H1 (cell line): Measurements from ENCODE around the gene TUBE1. TPM values are rescaled to one million over a fixed set of nuclear protein-coding genes. Genes with fewer than 3 reads are reported as not detected.

Source experiments
- CTCF ChIA-PET: fragments of 300-600 bp; sonication (Branson Sonifier 250); formaldehyde crosslinking; loops from one replicate; lab custom pipeline; 2021; ENCODE audit not compliant: partially characterized antibody; lab: Charles Lee
- POLR2A ChIA-PET: fragments of 300-600 bp; sonication (Branson Sonifier 250); formaldehyde crosslinking; loops from one replicate; lab custom pipeline; 2021; ENCODE audit warnings: inconsistent platforms; ENCODE audit not compliant: partially characterized antibody; lab: Charles Lee
- DNase-seq, 2 experiments: peaks; one replicate each; pipeline versions ENCODE4 v3.0.0 to v3.0.0-alpha.2; 2010 to 2022; ENCODE audit warnings: low spot score in 2 of 2, low read depth in 1 of 2, mixed read lengths in 1 of 2
- FAIRE-seq: peaks from 2 replicates; lab custom pipeline; 2011; peaks lifted over from hg19 to GRCh38; lab: Jason Lieb, UNC
- H2AFZ ChIP-seq: 2 replicates; pipeline ENCODE4 v1.8.1; 2012; ENCODE audit warnings: low read length, inconsistent platforms
- H2AK5ac ChIP-seq: 2 replicates; pipeline ENCODE4 v1.6.1; 2013; ENCODE audit warnings: low read depth, low read length
- H2BK120ac ChIP-seq: replicated peaks from 2 replicates; pipeline ENCODE3; 2013; ENCODE audit warnings: low read depth, low read length, inconsistent platforms
- H2BK12ac ChIP-seq: 2 replicates; pipeline ENCODE4 v1.6.1; 2013; ENCODE audit warnings: low read depth, low read length
- H2BK15ac ChIP-seq: 2 replicates; pipeline ENCODE4 v1.6.1; 2013; ENCODE audit warnings: low read length
- H2BK20ac ChIP-seq: 2 replicates; pipeline ENCODE4 v1.6.1; 2013; ENCODE audit warnings: low read length
- H2BK5ac ChIP-seq: 2 replicates; pipeline ENCODE4 v1.6.1; 2013; ENCODE audit warnings: low read depth, low read length
- H3K14ac ChIP-seq: 2 replicates; pipeline ENCODE4 v1.6.1; 2013; ENCODE audit warnings: inconsistent platforms; ENCODE audit not compliant: insufficient read length
- H3K18ac ChIP-seq: 2 replicates; pipeline ENCODE4 v1.6.1; 2013; ENCODE audit warnings: low read length; ENCODE audit errors: extremely low read depth
- H3K23ac ChIP-seq: 2 replicates; pipeline ENCODE4 v1.6.1; 2013; ENCODE audit warnings: inconsistent platforms; ENCODE audit not compliant: insufficient read length
- H3K23me2 ChIP-seq: 2 replicates; pipeline ENCODE4 v1.6.1; 2013; ENCODE audit warnings: low read depth, low read length
- H3K27ac ChIP-seq: 2 replicates; pipeline ENCODE4 v1.6.1; 2011; ENCODE audit warnings: low read depth, low read length, inconsistent platforms
- H3K27me3 ChIP-seq, 4 experiments: replicated peaks in 1 of 4; 1 replicate in 1 of 4; 2 replicates in 3 of 4; pipeline versions ENCODE4 v1.6.1 to v1.8.1; 2011 to 2013; ENCODE audit warnings: low read length in 3 of 4, mild to moderate bottlenecking in 3 of 4, inconsistent platforms in 2 of 4, mixed read lengths in 2 of 4, moderate library complexity in 1 of 4; ENCODE audit not compliant: control insufficient read depth in 3 of 4, insufficient read depth in 3 of 4; ENCODE audit errors: extremely low read depth in 1 of 4
- H3K36me3 ChIP-seq, 4 experiments: 2 replicates each; pipeline versions ENCODE4 v1.6.1 to v1.8.1; 2011 to 2013; ENCODE audit warnings: mild to moderate bottlenecking in 4 of 4, low read length in 3 of 4, moderate library complexity in 2 of 4, control low read depth in 1 of 4, inconsistent platforms in 1 of 4; ENCODE audit not compliant: insufficient read depth in 4 of 4, control insufficient read depth in 2 of 4
- H3K4ac ChIP-seq: replicated peaks from 2 replicates; pipeline ENCODE3; 2013; ENCODE audit warnings: low read length, low read depth, mixed read lengths, inconsistent platforms; ENCODE audit not compliant: insufficient read length
- H3K4me1 ChIP-seq, 4 experiments: replicated peaks in 1 of 4; 1 replicate in 1 of 4; 2 replicates in 3 of 4; pipeline versions ENCODE4 v1.6.1 to v1.8.1; 2011 to 2013; ENCODE audit warnings: low read length in 3 of 4, inconsistent platforms in 2 of 4, mixed read lengths in 1 of 4; ENCODE audit not compliant: insufficient read depth in 4 of 4, control insufficient read depth in 3 of 4
- H3K4me2 ChIP-seq, 2 experiments: 2 replicates each; pipeline versions ENCODE4 v1.6.1 to v1.8.1; 2011 to 2013; ENCODE audit warnings: low read depth in 2 of 2, low read length in 2 of 2, control low read depth in 1 of 2, inconsistent platforms in 1 of 2, mild to moderate bottlenecking in 1 of 2; ENCODE audit not compliant: insufficient read depth in 1 of 2
- H3K4me3 ChIP-seq, 4 experiments: fragments of 200-600, 300-600 bp in 1 of 4; sonication (generic), shearing (Covaris generic), sonication (Bioruptor Twin) in 1 of 4; 2 replicates each; pipeline versions ENCODE4 v1.5.1 to v1.8.1; 2011 to 2016; ENCODE audit warnings: low read length in 4 of 4, low read depth in 3 of 4, control low read depth in 2 of 4, inconsistent platforms in 2 of 4, mild to moderate bottlenecking in 2 of 4, mixed read lengths in 1 of 4, moderate library complexity in 1 of 4; ENCODE audit not compliant: insufficient read depth in 2 of 4; ENCODE audit errors: extremely low read depth in 1 of 4
- H3K56ac ChIP-seq: replicated peaks from 2 replicates; pipeline ENCODE3; 2013; ENCODE audit warnings: low read depth, mild to moderate bottlenecking, mixed read lengths, low read length, inconsistent platforms; ENCODE audit not compliant: insufficient read length
- H3K79me1 ChIP-seq: 2 replicates; pipeline ENCODE4 v1.6.1; 2013; ENCODE audit warnings: low read depth, low read length, control low read depth
- H3K79me2 ChIP-seq, 2 experiments: 2 replicates each; pipeline versions ENCODE4 v1.6.1 to v1.8.1; 2012 to 2013; ENCODE audit warnings: low read length in 2 of 2, mild to moderate bottlenecking in 2 of 2, inconsistent platforms in 1 of 2; ENCODE audit not compliant: insufficient read depth in 2 of 2, control insufficient read depth in 1 of 2
- H3K9ac ChIP-seq, 4 experiments: replicated peaks in 1 of 4; 1 replicate in 1 of 4; 2 replicates in 3 of 4; pipeline versions ENCODE4 v1.6.1 to v1.8.1; 2011 to 2013; ENCODE audit warnings: low read depth in 3 of 4, low read length in 3 of 4, control low read depth in 2 of 4, mild to moderate bottlenecking in 2 of 4, moderate library complexity in 2 of 4, inconsistent platforms in 1 of 4; ENCODE audit errors: extremely low read depth in 1 of 4
- H3K9me3 ChIP-seq, 2 experiments: 2 replicates each; pipeline versions ENCODE4 v1.6.1 to v1.8.1; 2012 to 2013; ENCODE audit warnings: mild to moderate bottlenecking in 2 of 2, moderate library complexity in 2 of 2, control low read depth in 1 of 2, inconsistent platforms in 1 of 2, low read depth in 1 of 2, low read length in 1 of 2, mixed read lengths in 1 of 2; ENCODE audit not compliant: insufficient read depth in 2 of 2
- H4K20me1 ChIP-seq, 2 experiments: replicated peaks in 1 of 2; 2 replicates each; pipeline versions ENCODE3 to v1.8.1; 2011 to 2013; ENCODE audit warnings: inconsistent platforms in 2 of 2, low read length in 2 of 2, mild to moderate bottlenecking in 1 of 2; ENCODE audit not compliant: insufficient read depth in 2 of 2, control insufficient read depth in 1 of 2
- H4K5ac ChIP-seq: 2 replicates; pipeline ENCODE4 v1.6.1; 2013; ENCODE audit warnings: low read length, low read depth, mixed read lengths, inconsistent platforms; ENCODE audit not compliant: insufficient read length
- H4K8ac ChIP-seq: 2 replicates; pipeline ENCODE4 v1.8.0; 2013; ENCODE audit warnings: mild to moderate bottlenecking, moderate library complexity, low read length, inconsistent platforms; ENCODE audit not compliant: insufficient read depth; ENCODE audit errors: extremely low read depth
- H4K91ac ChIP-seq: replicated peaks from 2 replicates; pipeline ENCODE3; 2013; ENCODE audit warnings: low read length, mixed read lengths, inconsistent platforms; ENCODE audit not compliant: insufficient read length
- ASH2L ChIP-seq: fragments of 200-600, 300-600 bp; sonication (generic); IDR thresholded peaks from one replicate; pipeline ENCODE4 v1.7.1; 2017; ENCODE audit warnings: low read length
- BACH1 ChIP-seq: IDR thresholded peaks from 2 replicates; pipeline ENCODE4 v1.6.1; 2012; ENCODE audit warnings: low read length, improper control_type of control experiment
- BCL11A ChIP-seq, 2 experiments: IDR thresholded peaks; one replicate each; pipeline ENCODE4 v1.6.1; 2011; ENCODE audit warnings: low read depth in 2 of 2, low read length in 2 of 2, mild to moderate bottlenecking in 2 of 2
- KDM1A ChIP-seq: fragments of 200-600, 300-600 bp; sonication (generic); IDR thresholded peaks from 2 replicates; pipeline ENCODE4 v1.7.1; 2016; ENCODE audit warnings: mild to moderate bottlenecking, low read length, borderline replicate concordance
- NRF1 ChIP-seq: IDR thresholded peaks from 2 replicates; pipeline ENCODE4 v1.6.1; 2011; ENCODE audit warnings: mild to moderate bottlenecking, low read depth, low read length, improper control_type of control experiment
- RBBP5 ChIP-seq: IDR thresholded peaks from 2 replicates; pipeline ENCODE4 v1.7.1; 2012; ENCODE audit warnings: low read depth, mild to moderate bottlenecking, inconsistent platforms, low read length, moderate library complexity, borderline replicate concordance
- SP1 ChIP-seq: IDR thresholded peaks from 2 replicates; pipeline ENCODE4 v1.6.1; 2011; ENCODE audit warnings: low read depth, low read length
- WGBS, 2 experiments: shearing (Covaris generic) in 1 of 2; methylation state at CpG; one replicate each; pipeline versions ENCODE4 v1.1.6 to v1.1.7; 2013 to 2015; ENCODE audit warnings: low lambda C conversion rate in 2 of 2, mixed read lengths in 2 of 2, inconsistent platforms in 1 of 2, low coverage in 1 of 2, missing lambda C conversion rate in 1 of 2; ENCODE audit not compliant: insufficient replicate concordance in 2 of 2, insufficient coverage in 1 of 2, insufficient read length in 1 of 2; ENCODE audit errors: extremely low coverage in 1 of 2, missing lambda C conversion rate in 1 of 2; 5-methylcytosine and 5-hydroxymethylcytosine counted together
- polyA plus RNA-seq, 7 experiments: library from polyadenylated mRNA; depleted of rRNA in 3 of 7; stranded (reverse) in 5 of 7; unstranded in 2 of 7; fragments of >200 nt in 5 of 7; fragments of 200-250 nt in 2 of 7; gene quantifications; 1 replicate in 5 of 7; 2 replicates in 1 of 7; 4 replicates in 1 of 7; pipeline versions ENCODE4 v1.2.1 to v1.2.3, GENCODE V29; 2011 to 2013; ENCODE audit warnings: missing spikeins in 2 of 7, mixed read lengths in 2 of 7
- total RNA-seq: library from RNA; stranded (reverse); fragmentation: NEBNext Ultra II Directional; extraction: Animal tissue kit (Norgen Biotek cat#: 25700); gene quantifications from 2 replicates; pipeline ENCODE4 v1.2.1, GENCODE V29; 2021

TUBE1 gene
- total and polyA plus RNA-seq, 2 of the 8 experiments (the other 6 are each of a cell fraction or from before 2014, with no cell fraction given) = 8.0 to 15.9 TPM

DNA sequence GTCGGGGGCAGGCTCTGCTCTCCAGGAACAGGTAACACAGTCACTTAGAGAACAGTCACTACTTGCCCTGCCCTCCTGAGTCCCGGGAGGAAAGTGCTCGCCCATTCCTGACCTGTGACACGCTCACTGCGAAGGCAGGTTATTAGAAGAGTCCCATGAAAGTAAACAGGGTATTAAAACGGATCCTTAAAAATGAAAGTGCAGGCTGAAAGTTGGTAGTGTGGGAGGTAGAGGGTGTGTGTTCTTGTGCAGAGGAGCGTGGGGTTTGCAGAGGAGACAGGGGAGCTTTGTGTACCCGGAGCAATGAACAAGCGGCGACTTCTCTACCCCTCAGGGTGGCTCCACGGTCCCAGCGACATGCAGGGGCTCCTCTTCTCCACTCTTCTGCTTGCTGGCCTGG is 33.3 kb downstream of the TUBE1 start, which contains the start of gene CCN6:
Gene CCN6 (plus strand): TSS at position 104 of the 400 bp plus-strand sequence. CDS start 254 bp downstream, at position 358.
- Histone ChIP-seq H3K4me1 (no peaks in the 10 kb centered on the region), H3K9me3 (no peaks in the 10 kb centered on the region), H3K79me2 (no peaks in the 10 kb centered on the region), H3K9ac (no peak within 1 kb of the TSS), H2BK120ac (no peak within 1 kb of the TSS), H3K18ac (no peak within 1 kb of the TSS), H3K4me2 (no peak within 1 kb of the TSS), H4K5ac (no peak within 1 kb of the TSS), H3K14ac (no peak within 1 kb of the TSS), H3K23me2 (no peaks in the 10 kb centered on the region), H2AK5ac (no peak within 1 kb of the TSS), H3K4ac (no peak within 1 kb of the TSS), H2BK12ac (no peak within 1 kb of the TSS), H3K79me1 (no peaks in the 10 kb centered on the region), H4K8ac (peak within 1 kb of the TSS; percentile 12), H3K56ac (no peak within 1 kb of the TSS), H2BK15ac (no peak within 1 kb of the TSS), H2AFZ (peak within 1 kb of the TSS; percentile 5; the same call in 1 of the 2 replicates), H4K20me1 (no peaks in the 10 kb centered on the region), H3K36me3 (no peaks in the 10 kb centered on the region), H3K23ac (no peak within 1 kb of the TSS), H2BK5ac (no peak within 1 kb of the TSS), H4K91ac (no peak within 1 kb of the TSS), H3K4me3 (no peak within 1 kb of the TSS), H3K27me3 (no peaks in the 10 kb centered on the region), H3K27ac (no peak within 1 kb of the TSS), H2BK20ac (no peak within 1 kb of the TSS)
- no peak for DNase-seq
- 93% methylated on average over 11 of the region's 12 CpGs; no CpG with 5 or more reads in 1 of the 2 experiments for WGBS, 2 experiments
- ChIA-PET POLR2A (interaction anchor here (0.9 kb wide), 1 partner anchor 464 kb away, joined by 3 read pairs; no protein-coding TSS in a partner anchor), CTCF (interaction anchor here (1.2 to 2.0 kb wide), 2 partner anchors 11 to 109 kb away, joined by 3 to 10 read pairs; no protein-coding TSS in a partner anchor)
- FAIRE-seq = no peak
- TF ChIP-seq BCL11A (IDR thresholded peaks at IDR 0.05; ENCODE audit: low read depth in 2 of 2, low read length in 2 of 2) (no peak), ASH2L (no peak), NRF1 (no peak), BACH1 (no peak), SP1 (no peak), RBBP5 (no peak), KDM1A (no peak)
